Fibroblast of gingiva (primary cell): ENCODE measurements around the gene RAD51B.
"Not testable (repeated sequence)": the region's sequence is repeated elsewhere in the genome, so short reads cannot be mapped to it uniquely, and the experiment has no call there.

Experiments
- DNase-seq: peaks from one replicate; pipeline ENCODE4 v3.0.0-alpha.2; 2011; ENCODE audit warnings: low read depth

Gene RAD51B

GRCh38 chr14:68302938-68303337, 483.4 kb downstream of the RAD51B start:
- not testable (repeated sequence) for DNase-seq

GRCh38 chr14:68305738-68306137, 486.2 kb downstream of the RAD51B start:
- DNase-seq: no peak

GRCh38 chr14:68306265-68306933, 486.8 kb downstream of the RAD51B start:
- no peak for DNase-seq

GRCh38 chr14:68306934-68307789, 487.6 kb downstream of the RAD51B start:
- DNase-seq: peak; percentile 79

GRCh38 chr14:68307790-68308168, 488.2 kb downstream of the RAD51B start:
- DNase-seq: peak; percentile 84

- DNase-seq: peak; percentile 75
Measured at GRCh38 chr14:68308726-68309520, 489.3 kb downstream of the RAD51B start.

- DNase-seq: no peak
Measured at GRCh38 chr14:68309616-68310015, 490.0 kb downstream of the RAD51B start.

- DNase-seq: no peak
Measured at GRCh38 chr14:68312300-68312699, 492.7 kb downstream of the RAD51B start.

GRCh38 chr14:68312884-68313610, 493.5 kb downstream of the RAD51B start:
- no peak for DNase-seq

GRCh38 chr14:68314642-68315041, 495.1 kb downstream of the RAD51B start:
- DNase-seq: no peak

GRCh38 chr14:68315081-68315480, 495.5 kb downstream of the RAD51B start:
- no peak for DNase-seq

- DNase-seq: no peak
Measured at GRCh38 chr14:68316078-68316868, 496.7 kb downstream of the RAD51B start.

GRCh38 chr14:68317239-68317638, 497.7 kb downstream of the RAD51B start:
- DNase-seq: no peak

GRCh38 chr14:68318828-68319227, 499.2 kb downstream of the RAD51B start:
- DNase-seq: peak; percentile 61

- no peak for DNase-seq
Measured at GRCh38 chr14:68320495-68320894, 500.9 kb downstream of the RAD51B start.

GRCh38 chr14:68322940-68323620, 503.5 kb downstream of the RAD51B start:
- no peak for DNase-seq

- no peak for DNase-seq
Measured at GRCh38 chr14:68325267-68325807, 505.8 kb downstream of the RAD51B start.

GRCh38 chr14:68327231-68327630, 507.7 kb downstream of the RAD51B start:
- DNase-seq: no peak

GRCh38 chr14:68328509-68328908, 508.9 kb downstream of the RAD51B start:
- no peak for DNase-seq

- DNase-seq: no peak
Measured at GRCh38 chr14:68331426-68331825, 511.8 kb downstream of the RAD51B start.
